Activated CD4-positive, alpha-beta T cell treated with anti-CD3 and anti-CD28 coated beads, Interleukin-2, amount 50 U/mL, for 48 hours (primary cell): Measurements from ENCODE around the gene TRIM15.

Experiments
- DNase-seq, 2 experiments: peaks; one replicate each; pipeline ENCODE4 v3.0.0-alpha.2; 2020

Gene TRIM15

DNA sequence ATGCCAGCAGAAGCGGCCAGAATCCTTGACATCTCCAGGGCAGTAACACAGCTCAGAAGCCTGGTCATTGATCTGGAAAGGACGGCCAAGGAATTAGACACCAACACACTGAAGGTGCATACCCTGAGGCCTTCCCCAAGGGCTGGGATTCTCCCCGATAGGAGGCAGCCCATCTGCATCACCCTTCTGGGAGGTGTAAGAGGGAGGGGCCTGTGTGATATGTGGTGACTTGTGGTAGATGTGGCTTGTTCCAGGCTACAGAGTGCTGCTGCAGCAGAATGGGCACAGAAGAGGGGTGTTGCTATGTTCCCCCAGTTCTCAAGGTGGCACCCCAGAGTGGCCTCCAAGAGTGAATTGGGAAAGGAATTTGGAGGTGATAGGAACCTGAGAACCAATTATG, 16.2 kb upstream of the TRIM15 start:
- DNase-seq: no peak

DNA sequence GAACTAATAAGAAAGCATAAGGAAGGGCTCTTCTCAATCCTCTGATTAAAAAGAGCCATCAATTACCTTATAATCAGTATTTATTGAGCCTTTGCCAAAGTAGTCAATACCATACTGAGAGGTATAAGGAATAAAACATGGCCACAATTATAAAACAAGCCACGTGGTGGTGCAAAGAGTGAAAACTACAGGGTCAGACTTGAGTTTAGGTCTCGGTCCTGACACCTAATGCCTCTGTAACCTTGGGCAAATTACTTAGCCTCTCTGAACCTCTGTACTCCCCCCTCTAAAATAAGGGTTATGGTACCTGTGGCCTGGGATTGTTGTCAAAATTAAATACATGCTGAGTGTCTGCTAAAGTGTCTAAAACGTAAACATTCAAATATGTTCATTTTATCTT, 14.1 kb upstream of the TRIM15 start:
- DNase-seq: no peak

DNA sequence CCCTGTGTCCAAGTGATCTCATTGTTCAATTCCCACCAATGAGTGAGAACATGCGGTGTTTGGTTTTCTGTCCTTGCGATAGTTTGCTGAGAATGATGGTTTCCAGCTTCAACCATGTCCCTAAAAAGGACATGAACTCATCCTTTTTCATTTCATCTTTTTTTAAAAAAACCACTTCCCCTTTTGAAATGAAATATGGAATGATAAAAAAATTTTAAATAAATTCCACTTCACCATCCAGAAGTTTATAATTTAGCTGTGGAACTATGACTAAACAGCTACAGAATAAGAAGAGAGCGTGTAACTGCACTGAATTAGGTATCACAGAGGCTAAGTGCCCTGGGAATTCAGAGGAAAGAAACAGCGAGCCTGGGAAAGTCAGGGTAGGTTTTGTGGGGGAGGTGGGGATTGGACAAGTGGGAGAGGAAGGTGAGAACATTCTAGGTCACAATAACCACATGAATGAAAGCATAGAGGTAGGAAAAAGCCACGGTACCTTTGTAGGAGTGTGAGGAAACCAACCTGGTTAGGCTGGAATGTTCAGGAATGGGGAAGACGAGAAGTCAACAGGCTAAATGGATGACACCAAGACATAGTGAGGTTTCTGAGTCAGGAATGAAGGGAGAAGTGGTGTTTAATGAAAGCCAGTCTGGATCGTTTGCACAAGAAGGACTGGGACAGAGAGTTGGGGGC, 13.3 kb upstream of the TRIM15 start:
- no peak for DNase-seq

DNA sequence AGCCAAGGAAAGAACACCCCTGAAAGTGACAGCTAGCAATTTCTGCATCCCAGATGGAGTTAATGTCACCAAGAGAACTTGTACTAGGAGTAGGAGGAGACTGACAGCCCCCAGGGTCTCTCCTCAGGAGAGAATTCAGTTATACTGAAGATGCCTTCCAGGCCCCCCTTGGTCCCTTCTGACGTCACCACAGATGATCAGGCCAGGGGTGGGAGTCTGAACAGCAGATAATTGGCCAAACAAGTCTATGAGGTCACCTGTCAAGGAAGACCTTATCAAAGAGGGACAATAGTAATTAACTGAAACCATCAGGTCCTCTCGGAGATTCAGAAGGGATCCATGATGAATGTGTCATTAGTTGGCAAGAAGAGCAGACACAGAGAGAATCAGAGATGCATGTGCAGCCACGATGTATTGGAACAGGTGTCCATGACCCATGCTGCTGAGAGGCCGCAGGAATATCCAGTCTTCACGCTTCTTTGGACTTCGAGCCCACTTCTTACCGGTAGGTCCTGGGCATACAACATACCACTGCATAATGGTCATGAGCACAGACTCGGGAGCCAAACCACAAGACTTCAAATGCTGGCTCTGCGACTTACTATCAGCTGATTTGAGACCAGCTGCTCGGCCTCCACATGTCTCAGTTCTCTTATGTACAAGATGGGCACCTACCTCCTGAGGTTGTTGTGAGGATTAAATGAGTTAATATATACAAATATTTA, 12.5 kb upstream of the TRIM15 start:
- no peak for DNase-seq

DNA sequence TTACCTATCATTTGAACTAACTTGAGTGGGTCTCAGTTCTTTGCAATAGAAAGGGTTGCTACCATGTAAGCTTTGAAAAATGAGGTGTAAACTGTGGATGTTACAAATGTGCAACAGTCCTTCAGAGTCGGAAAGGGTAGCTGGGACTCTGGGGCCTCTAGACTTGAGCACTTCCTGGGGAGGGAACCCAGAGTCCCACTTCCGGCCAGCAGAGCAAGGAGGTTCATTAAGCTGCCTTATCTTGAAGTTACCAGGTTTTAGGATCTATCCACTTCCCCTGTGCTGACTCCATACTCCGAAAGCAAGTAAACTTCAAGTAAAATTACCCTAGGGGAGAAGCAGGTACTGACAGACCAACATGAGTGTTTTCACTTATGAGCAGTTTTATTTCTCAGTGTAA, 11.8 kb upstream of the TRIM15 start:
- no peak for DNase-seq

DNA sequence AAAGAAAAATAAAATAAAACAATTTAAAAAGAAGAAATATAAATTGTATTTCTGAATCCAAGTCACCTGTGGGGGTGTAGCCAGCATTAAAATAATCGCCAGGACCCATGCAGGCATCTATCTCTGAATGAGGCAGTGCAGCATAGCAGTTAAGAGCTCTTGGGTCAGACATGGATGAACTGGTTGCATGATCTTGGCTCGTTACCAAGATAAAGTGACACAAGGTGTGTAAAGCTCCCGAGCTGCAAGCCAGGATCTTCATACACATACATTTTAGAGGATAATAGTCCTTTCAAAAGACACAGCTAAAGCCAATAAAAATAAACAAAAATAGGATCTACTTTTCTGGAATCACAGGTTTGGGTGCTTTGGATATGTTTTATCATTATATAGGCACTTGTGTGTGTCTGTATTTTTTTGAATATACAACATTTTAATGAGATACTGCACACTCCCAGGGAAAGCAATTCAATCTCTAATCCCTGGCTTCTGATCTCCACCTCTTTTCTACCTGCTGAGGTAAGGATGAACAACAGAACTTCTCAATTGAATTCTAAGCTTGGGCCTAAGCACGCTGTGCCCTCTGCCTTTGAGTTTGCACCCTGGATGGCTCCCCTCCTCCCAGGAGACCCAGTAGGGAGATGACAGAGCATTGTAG, 11.2 kb upstream of the TRIM15 start:
- no peak for DNase-seq

DNA sequence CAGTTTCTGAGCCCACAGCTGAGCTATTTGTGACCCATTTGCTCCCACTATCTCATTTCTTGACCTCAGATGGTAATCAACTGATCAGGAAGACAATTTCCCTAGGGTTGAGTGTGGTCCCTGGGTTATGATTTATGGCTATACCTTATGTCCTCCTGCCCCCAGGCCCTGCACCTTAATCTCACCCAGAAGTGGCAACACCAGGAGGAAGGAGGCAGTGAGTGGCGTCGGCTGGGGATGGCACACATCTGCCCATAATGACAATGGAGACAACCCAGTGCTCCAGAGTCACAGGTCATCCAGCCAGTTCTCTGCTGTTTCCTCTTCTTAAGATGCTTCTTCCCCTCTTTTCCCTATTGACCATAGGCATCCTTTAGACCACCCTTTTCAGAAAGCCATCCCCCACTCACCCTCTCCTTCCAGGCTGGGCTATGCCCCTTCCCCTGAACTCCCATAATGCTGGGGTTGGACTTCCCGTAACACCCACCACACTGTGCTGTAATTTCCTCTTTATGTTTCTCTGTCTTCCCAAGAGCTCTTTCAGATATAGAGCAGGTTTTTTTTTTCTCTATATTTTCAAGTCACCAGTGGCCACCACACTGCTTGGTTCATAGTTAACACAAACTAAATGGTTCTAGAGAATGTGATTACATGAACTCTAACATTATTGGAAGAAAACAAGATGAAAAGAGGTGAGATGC, 10.3 kb upstream of the TRIM15 start:
- DNase-seq: no peak

DNA sequence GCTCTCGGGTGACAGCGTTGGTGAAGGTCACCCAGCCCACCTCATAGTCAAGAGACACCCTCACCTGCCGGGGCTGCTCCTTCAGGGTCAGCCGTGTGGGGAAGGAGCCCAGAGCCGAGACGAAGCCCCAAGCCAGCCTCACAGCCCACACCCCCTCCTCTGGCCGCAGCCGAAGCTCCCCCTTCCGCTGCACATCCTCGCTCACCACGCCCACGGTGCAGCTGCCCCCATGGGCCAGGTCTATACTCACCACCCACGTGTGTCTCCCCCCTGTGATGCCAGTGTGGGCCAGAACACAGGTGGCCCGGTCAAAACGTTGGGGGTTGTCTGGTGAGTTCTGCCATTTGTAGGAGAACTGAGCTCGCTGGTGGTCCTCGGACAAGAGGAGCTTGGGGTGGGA, 9.3 kb upstream of the TRIM15 start:
- no peak for DNase-seq

DNA sequence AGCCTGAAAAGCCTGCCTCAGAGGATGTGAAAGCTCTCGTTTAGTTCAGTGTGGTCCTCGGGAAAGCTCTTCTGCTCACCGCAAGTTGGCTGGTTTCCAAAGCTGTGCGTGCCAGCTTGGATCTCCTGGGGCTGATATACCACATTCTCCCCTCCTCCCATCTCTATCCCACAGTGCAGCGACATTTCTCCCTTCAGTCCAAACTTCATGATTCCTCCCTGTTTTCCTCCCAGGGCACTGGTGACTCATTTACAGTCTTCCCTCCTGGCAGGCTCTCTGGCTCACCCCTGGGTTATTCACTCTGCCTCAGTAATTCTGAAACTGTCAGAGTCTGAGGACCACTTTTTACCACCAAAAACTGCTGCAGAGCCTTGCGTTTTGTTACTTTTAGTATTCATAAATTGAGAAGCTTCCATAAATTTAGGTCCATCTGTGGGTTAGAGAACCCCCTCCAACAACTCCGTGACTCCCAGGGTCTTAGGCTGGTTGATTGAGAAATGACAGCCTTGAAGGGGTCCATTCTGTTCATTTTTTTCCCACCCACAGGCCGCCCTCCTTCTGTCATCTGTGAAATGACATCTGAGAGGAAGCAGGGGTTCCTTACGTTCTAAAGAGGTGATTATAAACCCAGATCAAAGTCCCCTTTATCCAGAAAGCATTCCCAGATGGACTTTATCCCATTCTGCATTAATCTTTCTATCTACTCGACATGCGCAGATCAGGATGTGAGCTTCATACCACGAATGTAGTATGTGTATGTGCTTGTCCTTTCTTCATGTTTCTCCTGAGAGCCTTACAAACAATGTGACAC, 8.4 kb upstream of the TRIM15 start:
- DNase-seq: no peak

DNA sequence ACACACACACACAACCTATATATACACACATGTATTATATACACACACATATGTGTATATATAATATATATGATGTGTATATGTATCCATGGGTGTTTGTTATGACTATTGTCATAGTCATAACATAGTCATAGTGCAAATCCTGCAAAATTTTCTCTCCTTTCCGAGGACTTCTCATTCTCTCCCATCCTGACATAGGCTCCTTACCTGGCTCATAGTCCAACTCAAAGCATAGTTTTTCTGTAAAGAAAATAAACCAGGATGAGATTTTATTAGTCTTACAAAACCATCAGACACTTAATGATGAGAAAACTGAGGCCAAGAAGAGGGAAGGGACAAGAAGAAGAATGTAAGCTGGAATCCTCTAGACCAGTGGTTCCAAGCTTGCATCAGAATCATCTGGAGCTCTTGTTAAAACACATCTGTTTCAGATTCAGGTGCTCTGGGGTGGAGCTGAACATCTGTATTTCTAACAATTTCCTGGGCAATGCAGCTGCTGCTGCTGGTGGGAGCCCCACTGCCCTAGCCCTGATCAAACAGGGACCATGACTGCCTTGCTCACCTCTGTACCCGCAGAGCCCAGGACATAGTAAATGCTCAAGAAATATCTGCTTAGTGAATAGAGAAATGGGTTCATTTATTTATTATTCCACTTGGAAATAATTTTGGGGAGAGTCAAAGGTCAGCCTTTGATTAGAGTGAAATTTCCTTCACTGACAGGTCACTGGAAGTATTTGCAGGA, 7.7 kb upstream of the TRIM15 start:
- no peak for DNase-seq

DNA sequence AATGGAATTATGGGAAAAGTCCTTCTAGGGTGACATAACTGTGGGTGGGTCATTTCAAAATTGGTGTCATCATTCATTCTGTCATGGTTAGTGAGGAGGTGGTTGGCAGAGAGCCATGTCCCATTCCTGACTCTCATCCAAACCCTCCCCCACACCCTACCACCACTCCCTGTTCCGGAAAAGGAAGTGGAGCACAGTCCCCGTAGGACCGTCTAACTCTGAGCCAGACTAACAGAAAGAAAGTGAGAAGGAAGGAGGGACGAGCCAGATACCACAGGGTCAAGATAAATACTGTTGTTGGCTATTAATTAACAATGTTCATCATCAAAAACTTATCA, 7.1 kb upstream of the TRIM15 start:
- no peak for DNase-seq

DNA sequence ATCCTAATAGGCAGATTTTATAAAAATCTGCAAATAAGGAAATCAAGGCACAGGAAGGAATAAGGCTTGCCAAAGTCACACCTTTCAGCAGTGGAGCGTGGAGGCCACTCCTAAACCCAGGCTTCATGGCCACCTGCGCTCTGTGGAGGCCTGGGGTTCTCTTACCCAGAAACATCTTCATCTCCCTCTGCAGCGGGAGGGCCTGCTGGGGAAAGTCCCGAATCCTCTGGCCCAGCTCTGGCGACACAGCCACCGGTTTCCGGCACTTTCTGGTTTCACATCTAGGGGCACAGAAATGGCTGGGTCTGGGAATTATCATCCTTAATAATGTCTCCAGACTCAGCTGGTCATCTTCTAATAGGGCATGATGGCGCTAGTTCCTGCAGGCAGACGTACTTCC, 6.6 kb upstream of the TRIM15 start:
- DNase-seq: no peak

DNA sequence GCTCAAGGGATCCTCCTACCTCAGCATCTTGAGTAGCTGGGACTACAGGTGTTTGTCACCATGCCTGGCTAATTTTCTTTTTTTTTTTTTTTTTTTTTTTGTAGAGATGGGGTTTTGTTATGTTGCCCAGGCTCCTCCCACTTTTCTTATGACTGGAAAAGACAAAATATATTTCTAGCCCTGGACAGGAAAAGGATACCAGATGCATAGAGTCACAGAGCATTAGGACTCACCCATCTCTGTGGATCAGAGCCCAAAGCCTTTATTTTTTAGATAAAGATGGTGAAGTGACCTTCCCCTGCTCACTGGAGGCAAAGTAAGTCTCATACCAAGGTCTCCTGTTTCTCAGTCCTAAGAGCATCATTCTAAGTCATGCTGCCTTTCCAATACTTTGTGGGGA, 5.8 kb upstream of the TRIM15 start:
- no peak for DNase-seq

DNA sequence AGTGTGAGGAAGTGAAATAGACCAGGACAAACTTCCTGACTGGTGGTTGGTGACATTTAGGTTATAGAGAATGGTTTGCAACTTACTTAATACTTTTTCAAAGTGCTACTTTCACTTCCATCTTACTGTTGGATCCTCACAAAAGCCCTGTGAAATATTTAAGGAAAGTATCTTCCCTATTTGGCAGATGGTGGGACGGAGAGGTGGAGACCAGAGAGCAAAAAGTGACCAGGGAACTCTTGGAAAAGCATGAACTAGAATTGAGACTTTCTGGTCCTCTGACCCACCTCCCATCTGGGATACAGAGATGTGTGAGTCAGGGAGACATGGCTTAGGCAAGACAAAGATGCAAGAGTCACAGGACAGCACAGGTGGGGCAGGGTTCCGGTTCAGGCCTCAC, 5.3 kb upstream of the TRIM15 start:
- DNase-seq: no peak

DNA sequence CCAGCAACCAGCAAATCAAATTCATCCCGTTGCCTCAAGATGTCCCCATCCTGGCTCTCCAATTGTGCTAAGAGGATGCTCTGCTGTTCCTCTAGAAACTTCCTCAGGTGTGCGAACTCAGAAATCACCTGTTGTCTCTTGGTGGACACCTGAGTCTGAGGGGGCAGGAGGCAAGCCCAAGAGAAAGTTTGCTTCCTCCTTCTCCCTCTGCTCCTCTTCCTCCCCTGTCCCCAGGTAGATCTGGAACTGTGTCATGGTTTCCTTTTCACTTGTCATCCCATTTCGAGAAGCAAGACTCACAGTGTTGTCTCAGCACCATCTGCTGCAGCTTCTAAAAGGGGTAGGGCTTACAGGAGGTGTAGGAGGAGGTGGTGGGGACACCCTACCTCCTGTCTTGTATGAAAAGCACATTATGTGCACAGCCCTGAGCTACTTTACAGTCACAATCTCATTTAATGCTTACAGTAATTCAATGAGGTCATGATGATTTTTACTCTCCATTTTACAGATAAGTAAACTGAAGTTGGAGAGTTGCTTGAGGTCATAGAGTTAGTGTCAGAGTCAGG, 4.8 kb upstream of the TRIM15 start:
- no peak for DNase-seq

DNA sequence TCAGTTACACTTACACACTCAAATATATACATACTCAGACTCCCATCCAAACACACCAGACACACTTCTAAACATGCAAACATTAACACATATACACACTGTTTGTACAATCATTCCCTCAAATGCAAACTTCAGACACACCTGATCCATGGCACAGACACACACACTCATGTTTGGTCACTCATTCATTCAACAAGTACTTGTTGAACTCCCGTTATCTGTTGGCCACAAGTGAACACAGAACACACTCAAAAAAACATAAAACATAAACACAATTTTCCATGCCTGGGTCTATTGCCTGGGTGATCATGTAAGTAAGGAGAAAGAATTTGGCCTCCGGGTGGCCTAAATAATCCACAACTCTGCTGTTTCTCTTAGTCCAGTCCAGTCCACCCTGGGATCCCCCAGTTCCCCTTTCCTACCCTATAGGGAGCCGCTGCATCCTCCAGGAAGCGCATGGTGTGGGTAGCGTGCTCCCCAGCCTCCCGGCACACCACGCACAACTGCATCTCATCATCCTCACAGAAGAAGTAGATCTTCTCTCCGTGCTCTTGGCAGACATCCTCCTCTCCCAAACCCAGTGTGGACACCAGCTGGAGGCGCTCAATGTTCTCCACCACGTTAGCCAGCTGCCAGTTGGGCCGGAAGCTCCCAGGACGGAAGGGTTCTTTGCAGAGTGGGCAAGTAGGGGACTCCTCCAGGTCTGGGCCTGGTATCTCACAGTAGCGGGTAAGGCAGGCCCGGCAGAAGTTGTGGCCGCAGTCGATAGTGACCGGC, 3.1 kb upstream of the TRIM15 start:
- no peak for DNase-seq

DNA sequence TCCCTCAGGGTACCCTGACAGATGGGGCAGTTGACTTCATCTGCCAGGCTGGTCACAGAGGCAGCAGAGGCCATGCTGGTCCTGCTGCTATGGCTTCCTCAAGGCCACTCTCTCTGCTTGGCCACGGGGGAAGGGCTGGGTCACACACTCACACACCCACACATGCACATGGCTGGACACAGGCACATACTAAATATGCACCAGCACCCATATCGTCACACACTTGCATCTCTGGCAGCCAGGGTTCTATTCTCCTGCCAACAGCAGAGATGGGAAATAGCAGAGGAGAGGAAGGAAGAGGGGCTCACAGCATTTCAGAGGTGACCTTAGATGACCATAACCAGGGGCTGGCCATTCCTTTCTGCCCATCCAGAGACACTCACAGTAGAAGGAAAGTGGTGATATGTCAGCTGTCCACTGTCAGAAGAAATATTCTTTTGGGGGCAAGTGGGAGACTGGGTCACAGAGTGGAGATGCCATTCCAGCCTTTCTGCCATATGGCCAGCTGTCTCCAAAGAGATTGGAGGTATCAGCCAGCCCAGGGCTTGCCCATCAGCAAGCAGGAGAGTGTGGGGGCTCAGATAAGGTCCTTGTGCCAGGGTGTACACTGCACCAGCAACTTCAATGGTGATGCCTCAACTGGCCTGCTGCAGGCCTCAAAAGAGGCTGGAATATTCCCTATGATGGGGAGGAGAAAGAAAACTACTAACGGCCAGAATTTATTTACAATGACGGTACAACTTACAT, 2.4 kb upstream of the TRIM15 start, which contains the start of gene TRIM10:
TRIM10 (minus strand) TSS at position 427 of the 747 bp plus-strand sequence; CDS start at position 74, 353 bp downstream.
- no peak for DNase-seq

DNA sequence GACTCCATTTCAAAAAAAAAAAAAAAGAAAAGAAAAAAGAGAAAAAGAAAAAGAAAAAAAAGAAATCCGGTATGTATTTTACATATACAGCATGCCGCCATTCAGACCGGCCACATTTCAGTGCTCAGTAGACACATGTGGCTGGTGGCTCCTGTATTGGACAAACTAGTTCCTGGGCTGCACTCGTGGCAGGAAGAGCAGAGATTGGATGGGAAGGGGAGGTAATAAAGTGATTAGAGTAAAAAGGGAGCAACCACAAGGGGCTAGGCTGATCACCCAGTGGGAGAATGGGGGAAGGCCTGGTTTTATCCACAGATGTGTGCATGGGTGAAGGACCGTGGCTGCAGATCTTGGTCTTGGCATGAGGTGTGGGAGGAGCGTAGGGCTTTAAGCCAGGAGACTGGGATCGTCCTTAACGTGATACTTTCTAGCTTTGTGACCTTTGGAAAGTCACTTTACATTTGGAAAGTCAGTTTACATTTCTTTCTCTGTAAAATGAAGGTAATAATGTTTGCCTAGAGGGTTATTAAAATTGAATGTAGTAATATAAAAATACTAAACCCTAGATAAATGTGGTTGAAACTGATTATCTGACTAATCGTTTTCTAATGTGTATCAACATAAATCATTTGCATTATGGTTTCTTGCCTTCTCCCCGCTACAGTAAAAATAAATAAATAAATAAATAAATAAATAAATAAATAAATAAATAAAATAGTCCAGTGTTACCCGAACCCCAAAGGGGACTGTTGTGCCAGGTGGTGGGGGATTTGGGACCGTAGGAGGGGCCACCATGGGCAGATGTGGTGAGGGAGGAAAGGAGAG, 869 bp upstream of the TRIM15 start:
- DNase-seq: no peak
